Measurements from ENCODE around the gene RANBP1.

GRCh38 chr22:20169253-20169822 lies 53.4 kb downstream of the RANBP1 start:
- TF ChIP-seq GATA3 (IDR thresholded peaks at IDR 0.05; ENCODE audit: low read depth, low read length) (no peak), GATA2 (IDR thresholded peaks at IDR 0.05; ENCODE audit: low read depth, low read length) (no peak)

All from SH-SY5Y (cell line).